Measurements from ENCODE around the gene SLC26A4. TPM values are rescaled to one million over a fixed set of nuclear protein-coding genes. Genes with fewer than 3 reads are reported as not detected.

The SLC26A4 gene
- total RNA-seq, 1 experiment from 2014 or later, result 0.22 TPM

DNA sequence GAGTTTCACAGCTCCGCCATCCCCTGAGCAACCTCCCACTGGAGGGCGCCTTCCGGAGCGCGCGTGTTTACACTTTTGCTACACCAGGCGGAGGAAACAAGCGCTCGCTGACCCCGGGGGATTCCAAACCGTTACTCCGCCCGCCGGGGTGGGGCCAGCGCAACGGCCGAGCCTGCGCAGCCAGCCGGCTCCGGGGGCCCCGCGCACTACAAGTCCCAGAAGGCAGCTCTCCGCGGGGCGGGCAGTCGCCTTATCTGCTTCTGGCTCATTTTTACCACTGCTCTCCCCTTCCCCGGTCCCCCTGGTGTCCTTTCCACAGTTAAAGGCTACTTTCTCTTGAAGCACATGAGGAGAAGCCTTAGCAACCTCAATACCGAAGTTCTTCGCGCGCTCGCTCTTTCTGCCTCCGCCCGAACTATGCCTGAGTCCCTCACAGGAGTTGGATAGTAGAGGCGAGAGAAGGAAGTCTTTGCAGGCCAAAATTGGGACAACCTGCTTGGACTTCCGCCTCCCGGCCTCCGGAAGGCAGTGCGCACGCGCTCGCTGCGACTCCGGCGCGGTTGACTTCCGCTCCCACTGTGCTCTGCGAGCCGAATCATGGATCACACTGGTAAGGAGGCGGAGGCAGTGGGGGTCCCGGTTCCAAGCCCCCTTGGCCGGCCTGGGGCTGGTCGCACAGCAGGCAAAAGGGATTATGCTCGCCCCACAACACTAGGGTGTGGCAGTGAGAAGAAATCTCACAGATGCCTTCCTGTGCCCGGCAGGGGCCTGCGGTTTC lies 83.1 kb downstream of the SLC26A4 start, which contains the start of gene CBLL1 (continued):
- TF ChIP-seq, protein P1, sequence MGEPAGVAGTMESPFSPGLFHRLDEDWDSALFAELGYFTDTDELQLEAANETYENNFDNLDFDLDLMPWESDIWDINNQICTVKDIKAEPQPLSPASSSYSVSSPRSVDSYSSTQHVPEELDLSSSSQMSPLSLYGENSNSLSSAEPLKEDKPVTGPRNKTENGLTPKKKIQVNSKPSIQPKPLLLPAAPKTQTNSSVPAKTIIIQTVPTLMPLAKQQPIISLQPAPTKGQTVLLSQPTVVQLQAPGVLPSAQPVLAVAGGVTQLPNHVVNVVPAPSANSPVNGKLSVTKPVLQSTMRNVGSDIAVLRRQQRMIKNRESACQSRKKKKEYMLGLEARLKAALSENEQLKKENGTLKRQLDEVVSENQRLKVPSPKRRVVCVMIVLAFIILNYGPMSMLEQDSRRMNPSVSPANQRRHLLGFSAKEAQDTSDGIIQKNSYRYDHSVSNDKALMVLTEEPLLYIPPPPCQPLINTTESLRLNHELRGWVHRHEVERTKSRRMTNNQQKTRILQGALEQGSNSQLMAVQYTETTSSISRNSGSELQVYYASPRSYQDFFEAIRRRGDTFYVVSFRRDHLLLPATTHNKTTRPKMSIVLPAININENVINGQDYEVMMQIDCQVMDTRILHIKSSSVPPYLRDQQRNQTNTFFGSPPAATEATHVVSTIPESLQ (CRISPR knock-in tag; IDR thresholded peaks at IDR 0.05), result no peak
- no peak for TF ChIP-seq NR3C1 (CRISPR knock-in tag; conservative IDR thresholded peaks at IDR 0.05; ENCODE audit: low read depth)
- TF ChIP-seq JAZF1 (CRISPR knock-in tag; IDR thresholded peaks at IDR 0.05), result no peak
- TF ChIP-seq CREB1 (CRISPR knock-in tag; IDR thresholded peaks at IDR 0.05), result no peak
- peak; percentile 75; the same call in 1 of the 2 replicates for TF ChIP-seq TEAD1 (CRISPR knock-in tag; IDR thresholded peaks at IDR 0.05)
- TF ChIP-seq ZNF396 (CRISPR knock-in tag; IDR thresholded peaks at IDR 0.05; ENCODE audit: borderline replicate concordance), result no peak
- 0 out of 2 replicates have a peak, but pooled peaks have one; percentile 33 for TF ChIP-seq ZNF232 (CRISPR knock-in tag; IDR thresholded peaks at IDR 0.05)
- TF ChIP-seq ZNF423 (CRISPR knock-in tag; IDR thresholded peaks at IDR 0.05), result no peak
- no peak for TF ChIP-seq NR2C2 (CRISPR knock-in tag; IDR thresholded peaks at IDR 0.05)
- TF ChIP-seq, protein P2, sequence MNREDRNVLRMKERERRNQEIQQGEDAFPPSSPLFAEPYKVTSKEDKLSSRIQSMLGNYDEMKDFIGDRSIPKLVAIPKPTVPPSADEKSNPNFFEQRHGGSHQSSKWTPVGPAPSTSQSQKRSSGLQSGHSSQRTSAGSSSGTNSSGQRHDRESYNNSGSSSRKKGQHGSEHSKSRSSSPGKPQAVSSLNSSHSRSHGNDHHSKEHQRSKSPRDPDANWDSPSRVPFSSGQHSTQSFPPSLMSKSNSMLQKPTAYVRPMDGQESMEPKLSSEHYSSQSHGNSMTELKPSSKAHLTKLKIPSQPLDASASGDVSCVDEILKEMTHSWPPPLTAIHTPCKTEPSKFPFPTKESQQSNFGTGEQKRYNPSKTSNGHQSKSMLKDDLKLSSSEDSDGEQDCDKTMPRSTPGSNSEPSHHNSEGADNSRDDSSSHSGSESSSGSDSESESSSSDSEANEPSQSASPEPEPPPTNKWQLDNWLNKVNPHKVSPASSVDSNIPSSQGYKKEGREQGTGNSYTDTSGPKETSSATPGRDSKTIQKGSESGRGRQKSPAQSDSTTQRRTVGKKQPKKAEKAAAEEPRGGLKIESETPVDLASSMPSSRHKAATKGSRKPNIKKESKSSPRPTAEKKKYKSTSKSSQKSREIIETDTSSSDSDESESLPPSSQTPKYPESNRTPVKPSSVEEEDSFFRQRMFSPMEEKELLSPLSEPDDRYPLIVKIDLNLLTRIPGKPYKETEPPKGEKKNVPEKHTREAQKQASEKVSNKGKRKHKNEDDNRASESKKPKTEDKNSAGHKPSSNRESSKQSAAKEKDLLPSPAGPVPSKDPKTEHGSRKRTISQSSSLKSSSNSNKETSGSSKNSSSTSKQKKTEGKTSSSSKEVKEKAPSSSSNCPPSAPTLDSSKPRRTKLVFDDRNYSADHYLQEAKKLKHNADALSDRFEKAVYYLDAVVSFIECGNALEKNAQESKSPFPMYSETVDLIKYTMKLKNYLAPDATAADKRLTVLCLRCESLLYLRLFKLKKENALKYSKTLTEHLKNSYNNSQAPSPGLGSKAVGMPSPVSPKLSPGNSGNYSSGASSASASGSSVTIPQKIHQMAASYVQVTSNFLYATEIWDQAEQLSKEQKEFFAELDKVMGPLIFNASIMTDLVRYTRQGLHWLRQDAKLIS (CRISPR knock-in tag; IDR thresholded peaks at IDR 0.05; ENCODE audit: borderline replicate concordance), result 0 out of 2 replicates have a peak, but pooled peaks have one; percentile 71
- TF ChIP-seq, protein P3, sequence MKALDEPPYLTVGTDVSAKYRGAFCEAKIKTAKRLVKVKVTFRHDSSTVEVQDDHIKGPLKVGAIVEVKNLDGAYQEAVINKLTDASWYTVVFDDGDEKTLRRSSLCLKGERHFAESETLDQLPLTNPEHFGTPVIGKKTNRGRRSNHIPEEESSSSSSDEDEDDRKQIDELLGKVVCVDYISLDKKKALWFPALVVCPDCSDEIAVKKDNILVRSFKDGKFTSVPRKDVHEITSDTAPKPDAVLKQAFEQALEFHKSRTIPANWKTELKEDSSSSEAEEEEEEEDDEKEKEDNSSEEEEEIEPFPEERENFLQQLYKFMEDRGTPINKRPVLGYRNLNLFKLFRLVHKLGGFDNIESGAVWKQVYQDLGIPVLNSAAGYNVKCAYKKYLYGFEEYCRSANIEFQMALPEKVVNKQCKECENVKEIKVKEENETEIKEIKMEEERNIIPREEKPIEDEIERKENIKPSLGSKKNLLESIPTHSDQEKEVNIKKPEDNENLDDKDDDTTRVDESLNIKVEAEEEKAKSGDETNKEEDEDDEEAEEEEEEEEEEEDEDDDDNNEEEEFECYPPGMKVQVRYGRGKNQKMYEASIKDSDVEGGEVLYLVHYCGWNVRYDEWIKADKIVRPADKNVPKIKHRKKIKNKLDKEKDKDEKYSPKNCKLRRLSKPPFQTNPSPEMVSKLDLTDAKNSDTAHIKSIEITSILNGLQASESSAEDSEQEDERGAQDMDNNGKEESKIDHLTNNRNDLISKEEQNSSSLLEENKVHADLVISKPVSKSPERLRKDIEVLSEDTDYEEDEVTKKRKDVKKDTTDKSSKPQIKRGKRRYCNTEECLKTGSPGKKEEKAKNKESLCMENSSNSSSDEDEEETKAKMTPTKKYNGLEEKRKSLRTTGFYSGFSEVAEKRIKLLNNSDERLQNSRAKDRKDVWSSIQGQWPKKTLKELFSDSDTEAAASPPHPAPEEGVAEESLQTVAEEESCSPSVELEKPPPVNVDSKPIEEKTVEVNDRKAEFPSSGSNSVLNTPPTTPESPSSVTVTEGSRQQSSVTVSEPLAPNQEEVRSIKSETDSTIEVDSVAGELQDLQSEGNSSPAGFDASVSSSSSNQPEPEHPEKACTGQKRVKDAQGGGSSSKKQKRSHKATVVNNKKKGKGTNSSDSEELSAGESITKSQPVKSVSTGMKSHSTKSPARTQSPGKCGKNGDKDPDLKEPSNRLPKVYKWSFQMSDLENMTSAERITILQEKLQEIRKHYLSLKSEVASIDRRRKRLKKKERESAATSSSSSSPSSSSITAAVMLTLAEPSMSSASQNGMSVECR (CRISPR knock-in tag; IDR thresholded peaks at IDR 0.05; ENCODE audit: borderline replicate concordance), result peak; percentile 75
- TF ChIP-seq SMAD4 (CRISPR knock-in tag; IDR thresholded peaks at IDR 0.05), result no peak
- TF ChIP-seq, protein P4, sequence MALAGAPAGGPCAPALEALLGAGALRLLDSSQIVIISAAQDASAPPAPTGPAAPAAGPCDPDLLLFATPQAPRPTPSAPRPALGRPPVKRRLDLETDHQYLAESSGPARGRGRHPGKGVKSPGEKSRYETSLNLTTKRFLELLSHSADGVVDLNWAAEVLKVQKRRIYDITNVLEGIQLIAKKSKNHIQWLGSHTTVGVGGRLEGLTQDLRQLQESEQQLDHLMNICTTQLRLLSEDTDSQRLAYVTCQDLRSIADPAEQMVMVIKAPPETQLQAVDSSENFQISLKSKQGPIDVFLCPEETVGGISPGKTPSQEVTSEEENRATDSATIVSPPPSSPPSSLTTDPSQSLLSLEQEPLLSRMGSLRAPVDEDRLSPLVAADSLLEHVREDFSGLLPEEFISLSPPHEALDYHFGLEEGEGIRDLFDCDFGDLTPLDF (CRISPR knock-in tag; IDR thresholded peaks at IDR 0.05), result 0 out of 2 replicates have a peak, but pooled peaks have one; percentile 30

DNA sequence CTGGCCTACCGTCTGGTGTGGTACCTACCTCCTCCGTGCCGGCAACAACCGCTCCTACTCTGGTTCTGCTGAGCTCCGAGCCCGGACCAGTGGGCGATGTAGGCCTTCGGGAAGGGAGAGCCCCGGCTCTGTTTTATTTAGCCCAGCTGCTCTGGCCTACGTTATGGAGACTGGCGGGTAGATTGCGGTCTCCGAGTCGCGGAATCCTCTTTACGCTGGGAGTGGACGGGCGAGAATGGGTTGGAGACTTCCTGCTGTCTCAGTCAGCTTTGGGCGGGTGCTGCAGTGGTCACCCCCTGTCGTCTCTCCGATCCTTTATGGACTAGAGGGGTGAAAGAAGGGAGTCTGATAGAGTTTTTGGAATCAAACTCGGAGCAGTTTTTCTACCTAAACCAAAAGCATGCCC lies 83.7 kb downstream of the SLC26A4 start:
- CTCF ChIA-PET, result interaction anchor here (1.7 to 2.5 kb wide), 3 partner anchors 17 to 130 kb away, joined by 6 to 16 read pairs (median 12); partner anchors contain the start of gene SLC26A4
- peak; percentile 31 for ATAC-seq
- POLR2A ChIA-PET, result no interaction called here
- Mint-ChIP-seq H3K27ac (peak overlapping the region; percentile 100), H3K36me3 (no peaks in the 10 kb centered on the region; the same call in 1 of the 2 replicates), H3K9me3 (no peaks in the 10 kb centered on the region), H3K4me1 (peaks cover 24% of the 10 kb centered on the region), H3K4me3 (peak overlapping the region; percentile 100), H3K27me3 (ENCODE audit: low read depth) (no peaks in the 10 kb centered on the region)
- 0 out of 2 replicates have a peak, but pooled peaks have one; percentile 24 for TF ChIP-seq NFE2L1 (CRISPR knock-in tag; IDR thresholded peaks at IDR 0.05)
- no peak for TF ChIP-seq CREB1 (CRISPR knock-in tag; IDR thresholded peaks at IDR 0.05)
- DNase-seq (ENCODE audit: low spot score), result no peak

Measured in WTC11 (cell line).